Retinal pigment epithelial cell (primary cell): ENCODE measurements around the gene DDX10.
A peak's percentile ranks its signal among the peaks of the same experiment; 100 is the strongest.
"Not testable (repeated sequence)": the region's sequence is repeated elsewhere in the genome, so short reads cannot be mapped to it uniquely, and the experiment has no call there.

ENCODE experiments used
- DNase-seq: peaks from one replicate; pipeline ENCODE4 v3.0.0-alpha.2; 2010; ENCODE audit warnings: low read depth
- H3K4me3 ChIP-seq: 2 replicates; pipeline ENCODE4 v1.5.1; 2011; ENCODE audit warnings: mild to moderate bottlenecking, low read length, control low read depth, moderate library complexity
- CTCF ChIP-seq: conservative IDR thresholded peaks from 2 replicates; pipeline ENCODE4 v1.5.1; 2011; ENCODE audit warnings: low read depth, low read length, control low read depth, inconsistent platforms

The DDX10 gene

GRCh38 chr11:108639146-108639545, 25.7 kb upstream of the DDX10 start:
- H3K4me3 ChIP-seq, result no peak overlapping the region
- no peak for DNase-seq
- no peak for TF ChIP-seq CTCF

DNA sequence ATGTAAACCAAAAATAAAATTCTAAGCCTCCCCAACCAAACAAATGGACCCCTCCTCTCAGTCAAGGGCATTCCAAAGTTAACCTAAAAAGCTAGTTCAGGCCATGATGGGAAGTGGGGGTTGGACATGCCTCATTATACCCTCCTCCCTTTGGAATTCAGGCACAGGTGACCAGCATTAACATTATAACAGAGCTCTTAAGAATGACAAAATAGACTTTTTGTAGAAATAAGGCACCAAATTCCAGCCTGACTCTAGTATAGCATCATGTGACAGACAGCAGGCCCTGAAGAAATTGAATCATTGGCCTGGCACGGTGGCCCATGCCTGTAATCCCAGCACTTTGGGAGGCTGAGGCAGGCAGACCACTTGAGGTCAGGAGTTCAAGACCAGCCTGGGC, 23.1 kb upstream of the DDX10 start:
- not testable (repeated sequence) for DNase-seq, H3K4me3 ChIP-seq

- no peak for TF ChIP-seq CTCF
- no peak for DNase-seq
- no peak overlapping the region for H3K4me3 ChIP-seq
Observed at GRCh38 chr11:108643974-108644373, 20.9 kb upstream of the DDX10 start.

DNA sequence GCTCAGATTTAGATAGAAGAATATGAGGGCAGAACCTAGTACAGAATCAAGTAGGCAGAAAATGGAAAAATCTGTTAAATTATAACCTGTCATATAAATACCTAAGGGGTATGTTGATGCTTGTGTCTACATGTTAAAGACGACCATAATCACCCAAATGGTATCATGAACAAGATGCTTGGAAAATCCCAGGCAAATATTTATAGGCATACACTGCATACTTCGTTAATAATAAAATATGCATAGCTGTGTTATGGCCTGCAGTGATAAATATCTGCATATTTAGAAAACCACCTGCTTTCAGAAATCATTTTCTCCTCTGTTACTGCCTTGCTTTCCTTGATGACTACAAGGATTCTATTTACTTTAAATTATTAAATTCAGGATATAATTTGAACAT, 18.9 kb upstream of the DDX10 start:
- no peak for DNase-seq
- H3K4me3 ChIP-seq, result no peak overlapping the region
- TF ChIP-seq CTCF, result no peak

- no peak for TF ChIP-seq CTCF
- no peak overlapping the region for H3K4me3 ChIP-seq
- DNase-seq, result no peak
Observed at GRCh38 chr11:108647387-108647700, 17.5 kb upstream of the DDX10 start.

DNA sequence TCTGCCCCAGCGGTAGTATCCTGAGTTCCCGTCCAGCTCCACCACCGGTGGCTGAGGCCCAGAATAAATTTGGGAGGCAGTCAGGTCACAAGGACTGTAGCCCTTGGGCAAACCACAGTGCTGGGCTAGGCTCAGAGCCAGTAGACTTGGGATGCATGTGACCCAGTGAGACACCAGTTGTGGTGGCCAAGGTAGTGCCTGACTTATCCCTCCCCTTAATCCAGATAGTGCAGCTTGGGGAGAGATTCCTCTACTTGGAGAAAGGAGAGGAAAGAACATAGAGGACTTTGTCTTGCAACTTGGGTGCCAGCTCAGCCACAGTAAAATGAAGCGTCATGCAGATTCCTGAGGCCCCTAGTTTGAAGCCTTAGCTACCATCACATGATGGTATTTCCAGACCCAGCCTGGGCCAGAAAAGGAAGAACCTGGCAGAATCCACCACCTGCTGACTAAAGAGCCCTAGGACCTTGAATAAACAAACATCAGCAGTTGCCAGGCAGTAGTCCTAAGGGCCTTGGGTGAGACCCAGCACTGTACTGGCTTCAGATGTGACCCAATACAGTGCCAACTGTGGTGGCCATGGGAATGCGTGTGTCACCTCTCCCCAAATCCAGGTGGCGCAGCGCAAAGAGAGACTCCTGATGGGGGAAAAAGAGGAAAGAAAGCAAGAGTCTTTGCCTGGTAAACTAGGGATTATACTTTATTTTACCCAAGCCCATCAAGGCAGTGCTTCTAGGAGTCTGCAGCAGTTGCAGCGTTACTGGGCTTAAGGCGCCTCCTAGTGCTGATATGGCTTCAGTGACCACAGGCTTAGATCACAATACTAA, 17.0 kb upstream of the DDX10 start:
- peak; percentile 94 for TF ChIP-seq CTCF
- no peak overlapping the region for H3K4me3 ChIP-seq
- DNase-seq, result peak; percentile 56

DNA sequence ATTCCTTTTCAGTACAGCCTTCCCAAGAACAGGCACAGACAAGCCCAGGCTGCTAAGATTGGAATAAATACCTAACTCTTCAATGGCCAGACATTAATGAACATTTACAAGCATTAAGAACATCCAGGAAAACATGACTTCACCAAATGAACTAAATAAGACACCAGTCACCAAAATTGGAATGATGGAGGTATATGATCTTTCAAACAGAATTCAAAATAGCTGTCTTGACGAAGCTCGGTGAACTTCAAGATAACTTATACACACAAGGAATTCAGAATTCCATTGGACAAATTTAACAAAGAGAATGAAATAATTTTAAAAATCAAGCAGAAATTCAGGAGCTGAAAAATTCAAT, 16.4 kb upstream of the DDX10 start:
- no peak for DNase-seq
- TF ChIP-seq CTCF, result no peak
- H3K4me3 ChIP-seq, result no peak overlapping the region

DNA sequence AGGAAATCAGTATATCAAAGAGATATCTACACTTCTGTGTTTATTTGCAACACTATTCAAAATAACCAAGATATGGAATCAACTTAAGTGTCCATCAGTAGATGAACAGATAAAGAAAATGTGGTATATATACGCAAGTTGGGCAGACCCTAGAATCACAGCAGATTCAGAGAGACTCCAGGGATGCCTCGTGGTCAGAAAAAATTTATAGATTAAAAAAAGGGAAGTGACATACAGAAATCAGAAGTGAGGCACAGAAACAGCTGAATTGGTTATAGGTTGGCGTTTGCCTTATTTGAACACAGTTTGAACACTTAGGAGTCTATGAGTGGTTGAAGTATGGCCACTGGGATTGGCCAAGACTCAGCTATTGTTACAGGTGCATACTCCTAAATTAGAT, 10.8 kb upstream of the DDX10 start:
- not testable (repeated sequence) for DNase-seq, H3K4me3 ChIP-seq
